Activated CD4-positive, alpha-beta memory T cell treated with anti-CD3 and anti-CD28 coated beads for 36 hours (primary cell): ENCODE results near the gene MCIDAS. TPM values are rescaled to one million over a fixed set of nuclear protein-coding genes. Genes with fewer than 3 reads are reported as not detected.

Experiments
- CTCF ChIA-PET: fragments of 350-600 bp; sonication (Branson Sonifier 250); formaldehyde crosslinking; loops from one replicate; lab custom pipeline; 2021; ENCODE audit warnings: antibody characterized with exemption, inconsistent platforms; lab: Charles Lee
- POLR2A ChIA-PET: fragments of 350-600 bp; sonication (Branson Sonifier 250); formaldehyde crosslinking; loops from one replicate; lab custom pipeline; 2021; ENCODE audit warnings: antibody characterized with exemption; lab: Charles Lee
- DNase-seq: peaks from one replicate; pipeline ENCODE4 v3.0.0-alpha.2; 2020
- H3K27ac Mint-ChIP-seq: one replicate; pipeline ENCODE4 v1.8.0; 2021; ENCODE audit warnings: mixed read lengths
- H3K27me3 Mint-ChIP-seq: one replicate; pipeline ENCODE4 v1.8.0; 2021; ENCODE audit warnings: mixed read lengths
- H3K36me3 Mint-ChIP-seq: one replicate; pipeline ENCODE4 v1.8.0; 2021; ENCODE audit warnings: mixed read lengths
- H3K4me1 Mint-ChIP-seq: one replicate; pipeline ENCODE4 v1.8.0; 2021; ENCODE audit warnings: low read depth, mixed read lengths
- H3K4me3 Mint-ChIP-seq: one replicate; pipeline ENCODE4 v1.8.0; 2021; ENCODE audit warnings: mild to moderate bottlenecking, mixed read lengths
- H3K9me3 Mint-ChIP-seq: one replicate; pipeline ENCODE4 v1.8.0; 2021; ENCODE audit warnings: mixed read lengths
- intact Hi-C: fragments of 100-400 bp; cut with micrococcal nuclease; formaldehyde crosslinking; loops from one replicate; pipeline ENCODE4 v1.15.1; 2023
- total RNA-seq, 2 experiments: library from RNA; stranded (reverse); gene quantifications; one replicate each; pipeline ENCODE4 v1.2.3, GENCODE V29; 2021

MCIDAS gene
- total RNA-seq: not detected

GRCh38 chr5:55226934-55227663 lies at the start of gene MCIDAS:
TSS of gene MCIDAS (minus strand) at chr5:55227315. CDS start at chr5:55227138, 177 bp downstream.
- peak; percentile 80 for DNase-seq
- ChIA-PET CTCF (interaction anchor here (0.6 to 3.9 kb wide), 7 partner anchors 7 to 485 kb away, joined by 3 to 16 read pairs (median 4); partner anchors contain the start of genes CCNO, DHX29, MTREX and SLC38A9), POLR2A (interaction anchor here (1.2 kb wide), 1 partner anchor 80 kb away, joined by 3 read pairs; no protein-coding TSS in a partner anchor)
- H3K27me3 Mint-ChIP-seq: peaks cover 88% of the 10 kb centered on the region
- no peaks in the 10 kb centered on the region for H3K36me3 Mint-ChIP-seq
- H3K9me3 Mint-ChIP-seq: no peaks in the 10 kb centered on the region
- no peak within 1 kb of the TSS for H3K27ac Mint-ChIP-seq
- peak within 1 kb of the TSS; percentile 61 for H3K4me3 Mint-ChIP-seq
- intact Hi-C loops: loop anchor here (1.0 to 5.0 kb wide), 3 partner anchors 55 to 465 kb away; no protein-coding TSS in a partner anchor
- H3K4me1 Mint-ChIP-seq: peaks cover 38% of the 10 kb centered on the region

- Mint-ChIP-seq H3K4me1 (no peaks in the 10 kb centered on the region), H3K4me3 (no peak overlapping the region), H3K36me3 (peaks cover 41% of the 10 kb centered on the region), H3K9me3 (no peaks in the 10 kb centered on the region), H3K27ac (no peak overlapping the region), H3K27me3 (no peaks in the 10 kb centered on the region)
- CTCF ChIA-PET: no interaction called here
- DNase-seq: no peak
- intact Hi-C loops: no loop called here
- POLR2A ChIA-PET: no interaction called here
Measured at GRCh38 chr5:55276771-55277170, 49.7 kb upstream of the MCIDAS start.

GRCh38 chr5:55258339-55258738 lies 31.2 kb upstream of the MCIDAS start:
- ChIA-PET POLR2A (no interaction called here), CTCF (no interaction called here)
- H3K4me1 Mint-ChIP-seq: no peaks in the 10 kb centered on the region
- intact Hi-C loops: no loop called here
- no peaks in the 10 kb centered on the region for H3K27me3 Mint-ChIP-seq
- DNase-seq: no peak
- H3K27ac Mint-ChIP-seq: no peak overlapping the region
- H3K9me3 Mint-ChIP-seq: no peaks in the 10 kb centered on the region
- no peak overlapping the region for H3K4me3 Mint-ChIP-seq
- H3K36me3 Mint-ChIP-seq: peaks cover 37% of the 10 kb centered on the region

GRCh38 chr5:55254802-55255201 lies 27.7 kb upstream of the MCIDAS start:
- H3K27ac Mint-ChIP-seq: no peak overlapping the region
- H3K36me3 Mint-ChIP-seq: peaks cover 25% of the 10 kb centered on the region
- DNase-seq: no peak
- H3K9me3 Mint-ChIP-seq: no peaks in the 10 kb centered on the region
- ChIA-PET CTCF (no interaction called here), POLR2A (no interaction called here)
- no peaks in the 10 kb centered on the region for H3K27me3 Mint-ChIP-seq
- H3K4me1 Mint-ChIP-seq: no peaks in the 10 kb centered on the region
- no peak overlapping the region for H3K4me3 Mint-ChIP-seq
- intact Hi-C loops: no loop called here

- no peak overlapping the region for H3K27ac Mint-ChIP-seq
- H3K36me3 Mint-ChIP-seq: peaks cover 3% of the 10 kb centered on the region
- no peak for DNase-seq
- POLR2A ChIA-PET: no interaction called here
- CTCF ChIA-PET: no interaction called here
- no peaks in the 10 kb centered on the region for H3K4me1 Mint-ChIP-seq
- H3K9me3 Mint-ChIP-seq: peaks cover 14% of the 10 kb centered on the region
- intact Hi-C loops: no loop called here
- no peak overlapping the region for H3K4me3 Mint-ChIP-seq
- no peaks in the 10 kb centered on the region for H3K27me3 Mint-ChIP-seq
Measured at GRCh38 chr5:55250064-55250463, 22.9 kb upstream of the MCIDAS start.

GRCh38 chr5:55241746-55242145 lies 14.6 kb upstream of the MCIDAS start:
- ChIA-PET POLR2A (no interaction called here), CTCF (no interaction called here)
- Mint-ChIP-seq H3K27me3 (peaks cover 8% of the 10 kb centered on the region), H3K4me3 (no peak overlapping the region), H3K9me3 (no peaks in the 10 kb centered on the region), H3K27ac (no peak overlapping the region), H3K36me3 (no peaks in the 10 kb centered on the region), H3K4me1 (no peaks in the 10 kb centered on the region)
- no peak for DNase-seq
- intact Hi-C loops: no loop called here

GRCh38 chr5:55236800-55237199 lies 9.7 kb upstream of the MCIDAS start:
- Mint-ChIP-seq H3K4me1 (peaks cover 15% of the 10 kb centered on the region), H3K4me3 (no peak overlapping the region), H3K36me3 (no peaks in the 10 kb centered on the region), H3K27me3 (peaks cover 37% of the 10 kb centered on the region), H3K9me3 (no peaks in the 10 kb centered on the region), H3K27ac (no peak overlapping the region)
- CTCF ChIA-PET: interaction anchor here (0.6 kb wide), 1 partner anchor 11 kb away, joined by 3 read pairs; no protein-coding TSS in a partner anchor
- DNase-seq: no peak
- intact Hi-C loops: no loop called here
- POLR2A ChIA-PET: no interaction called here

- H3K4me3 Mint-ChIP-seq: peak overlapping the region; percentile 74
- H3K9me3 Mint-ChIP-seq: no peaks in the 10 kb centered on the region
- H3K27me3 Mint-ChIP-seq: peaks cover 62% of the 10 kb centered on the region
- H3K27ac Mint-ChIP-seq: no peak overlapping the region
- intact Hi-C loops: no loop called here
- ChIA-PET POLR2A (interaction anchor here (1.0 kb wide), 1 partner anchor 14 kb away, joined by 3 read pairs; no protein-coding TSS in a partner anchor), CTCF (interaction anchor here (1.2 to 3.4 kb wide), 2 partner anchors 9 to 173 kb away, joined by 3 to 16 read pairs; no protein-coding TSS in a partner anchor)
- DNase-seq: no peak
- peaks cover 31% of the 10 kb centered on the region for H3K4me1 Mint-ChIP-seq
- no peaks in the 10 kb centered on the region for H3K36me3 Mint-ChIP-seq
Measured at GRCh38 chr5:55234121-55234700, 7.1 kb upstream of the MCIDAS start.

- no peaks in the 10 kb centered on the region for H3K9me3 Mint-ChIP-seq
- H3K36me3 Mint-ChIP-seq: no peaks in the 10 kb centered on the region
- DNase-seq: peak; percentile 71
- peaks cover 70% of the 10 kb centered on the region for H3K27me3 Mint-ChIP-seq
- peak within 1 kb of the TSS; percentile 74 for H3K4me3 Mint-ChIP-seq
- ChIA-PET POLR2A (interaction anchor here (1.0 to 1.9 kb wide), 2 partner anchors 10 to 13 kb away, joined by 3 to 4 read pairs; no protein-coding TSS in a partner anchor), CTCF (interaction anchor here (1.2 to 3.4 kb wide), 3 partner anchors 8 to 172 kb away, joined by 3 to 22 read pairs (median 16); partner anchors contain the start of gene CDC20B)
- H3K27ac Mint-ChIP-seq: no peak within 1 kb of the TSS
- intact Hi-C loops: loop anchor here (1.0 kb wide), 1 partner anchor 60 kb away; the partner anchor contains the start of gene CDC20B
- peaks cover 31% of the 10 kb centered on the region for H3K4me1 Mint-ChIP-seq
Measured at GRCh38 chr5:55232985-55233928, 6.1 kb upstream of the MCIDAS start, which contains the start of gene CCNO. TSS of gene CCNO (minus strand) at chr5:55233608. CDS start at chr5:55233523, 85 bp downstream.

GRCh38 chr5:55232271-55232984 lies 5.3 kb upstream of the MCIDAS start:
- Mint-ChIP-seq H3K9me3 (no peaks in the 10 kb centered on the region), H3K36me3 (no peaks in the 10 kb centered on the region), H3K27me3 (peaks cover 75% of the 10 kb centered on the region), H3K27ac (no peak overlapping the region), H3K4me1 (peaks cover 37% of the 10 kb centered on the region), H3K4me3 (peak overlapping the region; percentile 69)
- ChIA-PET CTCF (interaction anchor here (1.1 to 3.4 kb wide), 3 partner anchors 7 to 75 kb away, joined by 4 to 22 read pairs (median 16); partner anchors contain the start of genes CDC20B, DHX29 and MTREX), POLR2A (interaction anchor here (1.9 kb wide), 1 partner anchor 9 kb away, joined by 4 read pairs; no protein-coding TSS in a partner anchor)
- no peak for DNase-seq
- intact Hi-C loops: no loop called here

GRCh38 chr5:55231919-55232270 lies 4.8 kb upstream of the MCIDAS start:
- POLR2A ChIA-PET: interaction anchor here (1.9 kb wide), 1 partner anchor 9 kb away, joined by 4 read pairs; no protein-coding TSS in a partner anchor
- no peak for DNase-seq
- Mint-ChIP-seq H3K27ac (no peak overlapping the region), H3K4me3 (peak overlapping the region; percentile 69), H3K36me3 (no peaks in the 10 kb centered on the region), H3K9me3 (no peaks in the 10 kb centered on the region), H3K4me1 (peaks cover 37% of the 10 kb centered on the region), H3K27me3 (peaks cover 73% of the 10 kb centered on the region)
- CTCF ChIA-PET: interaction anchor here (0.6 to 3.4 kb wide), 5 partner anchors 7 to 76 kb away, joined by 3 to 22 read pairs (median 4); partner anchors contain the start of genes CDC20B, DHX29 and MTREX
- intact Hi-C loops: no loop called here
